GM12878 (cell line): ENCODE measurements around the gene PTPRS. TPM values are rescaled to one million over a fixed set of nuclear protein-coding genes. Genes with fewer than 3 reads are reported as not detected.

ENCODE experiments used
- ATAC-seq: fragments of 200-7000 bp; cut with Tn5 transposase; 3 replicates; pipeline ENCODE4 v1.9.1; 2020; ENCODE audit warnings: mild to moderate bottlenecking, moderate library complexity
- BruUV-seq: library from RNA; stranded (reverse); fragments of 400-500 nt; replicated peaks from 2 replicates; lab custom pipeline; 2021; lab: Mats Ljungman, UMichigan
- CTCF ChIA-PET: fragments of 300-600 bp; sonication (Branson Sonifier 250); formaldehyde crosslinking; extraction: SDS; loops from one replicate; lab custom pipeline; 2021; ENCODE audit warnings: inconsistent platforms; lab: Yijun Ruan, JAX
- POLR2A ChIA-PET: fragments of 350-600 bp; formaldehyde crosslinking; extraction: SDS; loops from one replicate; lab custom pipeline; 2021; ENCODE audit warnings: inconsistent platforms; lab: Charles Lee
- RAD21 ChIA-PET: fragments of 300-600 bp; sonication (Branson Sonifier 250); formaldehyde crosslinking; loops from one replicate; lab custom pipeline; 2023; ENCODE audit warnings: antibody characterized with exemption; ENCODE audit not compliant: unreplicated experiment; lab: Charles Lee
- SMC1A ChIA-PET: fragments of 300-600 bp; sonication (Branson Sonifier 250); formaldehyde crosslinking; loops from one replicate; lab custom pipeline; 2023; ENCODE audit not compliant: unreplicated experiment, uncharacterized antibody; lab: Charles Lee
- DNase-seq: peaks from one replicate; pipeline ENCODE4 v3.0.0-alpha.2; 2011; ENCODE audit warnings: low read depth, low spot score
- FAIRE-seq: peaks from 3 replicates; lab custom pipeline; 2011; peaks lifted over from hg19 to GRCh38; lab: Jason Lieb, UNC
- H2AFZ ChIP-seq: 2 replicates; pipeline ENCODE4 v1.6.0; 2011; ENCODE audit warnings: low read depth, low read length, control low read depth; ENCODE audit not compliant: control insufficient read depth
- H3K27ac ChIP-seq: 2 replicates; pipeline ENCODE4 v1.5.1; 2011; ENCODE audit warnings: control low read depth; ENCODE audit not compliant: control insufficient read depth, insufficient read depth
- H3K27me3 ChIP-seq, 2 experiments: replicated peaks in 1 of 2; 2 replicates each; pipeline versions ENCODE4 v1.6.0 to v1.6.1; 2011; ENCODE audit warnings: low read length in 1 of 2; ENCODE audit not compliant: control insufficient read depth in 2 of 2, insufficient read depth in 2 of 2
- H3K36me3 ChIP-seq, 2 experiments: 2 replicates each; pipeline ENCODE4 v1.5.1; 2011; ENCODE audit warnings: low read length in 1 of 2; ENCODE audit not compliant: control insufficient read depth in 2 of 2, insufficient read depth in 2 of 2
- H3K4me1 ChIP-seq: 2 replicates; pipeline ENCODE4 v1.6.1; 2011; ENCODE audit warnings: mild to moderate bottlenecking, low read length, moderate library complexity, mixed read lengths; ENCODE audit not compliant: control insufficient read depth, insufficient read depth
- H3K4me2 ChIP-seq: 2 replicates; pipeline ENCODE4 v1.6.0; 2011; ENCODE audit warnings: control low read depth; ENCODE audit not compliant: control insufficient read depth, insufficient read depth
- H3K4me3 ChIP-seq: fragments of 200-600 bp; sonication (generic); 2 replicates; pipeline ENCODE4 v1.5.1; 2016
- H3K79me2 ChIP-seq: 2 replicates; pipeline ENCODE4 v1.6.0; 2011; ENCODE audit warnings: low read length; ENCODE audit not compliant: control insufficient read depth, insufficient read depth
- H3K9ac ChIP-seq: 2 replicates; pipeline ENCODE4 v1.8.0; 2011; ENCODE audit warnings: low read length, control low read depth, mixed read lengths; ENCODE audit not compliant: control insufficient read depth, insufficient read depth
- H3K9me3 ChIP-seq: replicated peaks from 3 replicates; pipeline ENCODE4 v1.5.1; 2011; ENCODE audit warnings: mild to moderate bottlenecking, low read length; ENCODE audit not compliant: control insufficient read depth, insufficient read depth
- H4K20me1 ChIP-seq: 2 replicates; pipeline ENCODE4 v1.6.0; 2011; ENCODE audit not compliant: control insufficient read depth, insufficient read depth
- CREM ChIP-seq: IDR thresholded peaks from 2 replicates; pipeline ENCODE4 v1.6.1; 2014; ENCODE audit warnings: antibody characterized with exemption, low read depth
- FOXM1 ChIP-seq: IDR thresholded peaks from 2 replicates; pipeline ENCODE4 v1.6.1; 2012; ENCODE audit warnings: low read depth, mild to moderate bottlenecking, inconsistent platforms, low read length, moderate library complexity
- HDAC6 ChIP-seq: fragments of 200-600 bp; sonication (generic); IDR thresholded peaks from one replicate; pipeline ENCODE4 v1.8.0; 2017; ENCODE audit warnings: antibody characterized with exemption; ENCODE audit not compliant: unreplicated experiment
- MEF2A ChIP-seq: IDR thresholded peaks from 2 replicates; pipeline ENCODE4 v1.6.1; 2011; ENCODE audit warnings: low read depth, mild to moderate bottlenecking, low read length, moderate library complexity; ENCODE audit not compliant: insufficient read depth
- NRF1 ChIP-seq: conservative IDR thresholded peaks from 2 replicates; pipeline ENCODE4 v1.6.1; 2011; ENCODE audit warnings: mild to moderate bottlenecking, low read depth, low read length, improper control_type of control experiment
- POU2F2 ChIP-seq: IDR thresholded peaks from 3 replicates; pipeline ENCODE4 v1.6.1; 2011; ENCODE audit warnings: low read depth, mild to moderate bottlenecking, low read length, borderline replicate concordance
- RCOR1 ChIP-seq: conservative IDR thresholded peaks from 2 replicates; pipeline ENCODE4 v1.6.1; 2012; ENCODE audit warnings: low read depth, low read length, improper control_type of control experiment
- SIN3A ChIP-seq: IDR thresholded peaks from 2 replicates; pipeline ENCODE4 v1.6.1; 2012; ENCODE audit warnings: low read depth, low read length, improper control_type of control experiment
- SPI1 ChIP-seq: IDR thresholded peaks from 2 replicates; pipeline ENCODE4 v1.6.1; 2011; ENCODE audit warnings: low read depth, mild to moderate bottlenecking, low read length, moderate library complexity, borderline replicate concordance; ENCODE audit not compliant: insufficient read depth
- TCF12 ChIP-seq: IDR thresholded peaks from 2 replicates; pipeline ENCODE4 v1.6.1; 2011; ENCODE audit warnings: low read depth, mild to moderate bottlenecking, low read length
- USF2 ChIP-seq: IDR thresholded peaks from 2 replicates; pipeline ENCODE4 v1.6.1; 2011; ENCODE audit warnings: low read depth, low read length, improper control_type of control experiment, borderline replicate concordance
- YY1 ChIP-seq: IDR thresholded peaks from 2 replicates; pipeline ENCODE4 v1.6.1; 2011; ENCODE audit warnings: low read depth, mild to moderate bottlenecking, low read length
- ZBTB4 ChIP-seq: fragments of 450-650 bp; formaldehyde crosslinking; IDR thresholded peaks from 2 replicates; pipeline ENCODE4 v1.4.0; 2022; ENCODE audit warnings: mild to moderate bottlenecking, moderate library complexity
- WGBS: methylation state at CpG from one replicate; pipeline ENCODE4 v1.1.6; 2016; ENCODE audit warnings: low lambda C conversion rate; ENCODE audit not compliant: insufficient replicate concordance, insufficient coverage; ENCODE audit errors: missing lambda C conversion rate; 5-methylcytosine and 5-hydroxymethylcytosine counted together
- in situ Hi-C: fragments of 300-500 bp; cut with MboI; formaldehyde crosslinking; loops from 9 replicates; pipeline ENCODE4 v1.14.3; 2018; ENCODE audit warnings: mixed read lengths
- intact Hi-C: fragments of 100-400 bp; cut with micrococcal nuclease; formaldehyde crosslinking; loops from one replicate; pipeline ENCODE4 v1.14.2; 2022; ENCODE audit not compliant: unreplicated experiment
- polyA plus RNA-seq, 11 experiments: library from polyadenylated mRNA; depleted of rRNA in 4 of 11; unstranded in 6 of 11; stranded (reverse) in 5 of 11; fragments of >200 nt; fragmentation: Nextera tagmentation in 4 of 11; fragmentation: Illumina TruSeq in 1 of 11; extraction: Ambion mirVana in 4 of 11; extraction: Trizol in 1 of 11; gene quantifications; 1 replicate in 1 of 11; 2 replicates in 10 of 11; pipeline versions ENCODE4 v1.2.1 to v1.2.3, GENCODE V29; 2011 to 2016; ENCODE audit warnings: inconsistent platforms in 2 of 11, missing spikeins in 2 of 11, low read depth in 1 of 11
- total RNA-seq, 4 experiments: library from RNA; depleted of rRNA in 3 of 4; stranded (reverse); fragments of >200 nt in 3 of 4; fragmentation: Illumina TruSeq in 1 of 4; extraction: Trizol in 1 of 4; gene quantifications; 2 replicates each; pipeline versions ENCODE4 v1.2.1 to v1.2.3, GENCODE V29; 2013 to 2021

The PTPRS gene
- total and polyA plus RNA-seq, 10 of the 15 experiments (the other 5 are each of a cell fraction or from before 2014, with no cell fraction given) = 0.09 to 32.1 (median 0.71) TPM

- no peak overlapping the region for H2AFZ ChIP-seq
- H3K9ac ChIP-seq = no peak overlapping the region
- intact Hi-C loops (no loop called here), in situ Hi-C loops (no loop called here)
- no TSS peak for BruUV-seq
- H3K4me2 ChIP-seq = no peak overlapping the region
- FAIRE-seq (no peak), DNase-seq (no peak), ATAC-seq (no peak)
- H4K20me1 ChIP-seq = no peaks in the 10 kb centered on the region
- SMC1A ChIA-PET = no interaction called here
- POLR2A ChIA-PET = no interaction called here
- no peaks in the 10 kb centered on the region for H3K27me3 ChIP-seq
- no peaks in the 10 kb centered on the region for H3K36me3 ChIP-seq
- no peaks in the 10 kb centered on the region for H3K9me3 ChIP-seq
- no peak overlapping the region for H3K27ac ChIP-seq
- 79% methylated on average over 5 of the region's 5 CpGs for WGBS
- no peak overlapping the region for H3K4me3 ChIP-seq
- H3K4me1 ChIP-seq = no peaks in the 10 kb centered on the region
- RAD21 ChIA-PET = no interaction called here
- CTCF ChIA-PET = no interaction called here
- TF ChIP-seq HDAC6 (no peak), FOXM1 (no peak), MEF2A (no peak), CREM (no peak), SPI1 (no peak), SIN3A (no peak), ZBTB4 (CRISPR knock-in tag) (no peak), USF2 (no peak), NRF1 (no peak), RCOR1 (no peak), POU2F2 (no peak), YY1 (no peak), TCF12 (no peak)
- H3K79me2 ChIP-seq = no peaks in the 10 kb centered on the region
Observed at GRCh38 chr19:5369304-5369703, 28.7 kb upstream of the PTPRS start.
